Mesenchymal stem cell (in vitro differentiated cells and primary cell): ENCODE measurements around the gene DNMT3L.
"Not testable (repeated sequence)": the region's sequence is repeated elsewhere in the genome, so short reads cannot be mapped to it uniquely, and the experiment has no call there.

Experiments used
- DNase-seq: peaks from one replicate; pipeline ENCODE4 v3.0.0-alpha.2; 2013
- H2AFZ ChIP-seq: one replicate; pipeline ENCODE4 v1.6.1; 2013; ENCODE audit warnings: low read depth, mild to moderate bottlenecking, control low read depth, inconsistent platforms, low read length, moderate library complexity
- H2AK5ac ChIP-seq: 2 replicates; pipeline ENCODE4 v1.6.1; 2013; ENCODE audit warnings: low read length, moderate library complexity, mild to moderate bottlenecking, inconsistent platforms; ENCODE audit not compliant: severe bottlenecking
- H2BK120ac ChIP-seq: one replicate; pipeline ENCODE4 v1.6.1; 2013; ENCODE audit warnings: low read depth, mild to moderate bottlenecking, inconsistent platforms, low read length, moderate library complexity
- H2BK12ac ChIP-seq, 2 experiments: one replicate each; pipeline ENCODE4 v1.6.1; 2013; ENCODE audit warnings: inconsistent platforms in 2 of 2, low read length in 2 of 2, mild to moderate bottlenecking in 2 of 2, moderate library complexity in 2 of 2, control low read depth in 1 of 2
- H2BK15ac ChIP-seq: one replicate; pipeline ENCODE4 v1.6.1; 2013; ENCODE audit warnings: mild to moderate bottlenecking, low read depth, inconsistent platforms; ENCODE audit not compliant: poor library complexity, severe bottlenecking
- H2BK5ac ChIP-seq: 2 replicates; pipeline ENCODE4 v1.6.1; 2013; ENCODE audit warnings: low read depth, mild to moderate bottlenecking, low read length, control low read depth, inconsistent platforms; ENCODE audit not compliant: poor library complexity, severe bottlenecking
- H3K14ac ChIP-seq, 2 experiments: one replicate each; pipeline ENCODE4 v1.6.1; 2013; ENCODE audit warnings: inconsistent platforms in 2 of 2, low read length in 2 of 2, control low read depth in 1 of 2, mild to moderate bottlenecking in 1 of 2, moderate library complexity in 1 of 2
- H3K18ac ChIP-seq, 2 experiments: one replicate each; pipeline ENCODE4 v1.6.1; 2013; ENCODE audit warnings: inconsistent platforms in 2 of 2, low read length in 2 of 2, control low read depth in 1 of 2, low read depth in 1 of 2, mild to moderate bottlenecking in 1 of 2
- H3K23ac ChIP-seq, 2 experiments: one replicate each; pipeline ENCODE4 v1.6.1; 2013; ENCODE audit warnings: inconsistent platforms in 2 of 2, low read length in 2 of 2, mild to moderate bottlenecking in 2 of 2, moderate library complexity in 2 of 2, control low read depth in 1 of 2
- H3K27ac ChIP-seq: 2 replicates; pipeline ENCODE4 v1.5.1; 2013; ENCODE audit warnings: mild to moderate bottlenecking, moderate library complexity, low read length, control low read depth, inconsistent platforms; ENCODE audit not compliant: poor library complexity, severe bottlenecking
- H3K27me3 ChIP-seq, 2 experiments: 2 replicates each; pipeline versions ENCODE4 v1.6.1 to v1.7.0; 2013; ENCODE audit warnings: low read length in 2 of 2, mild to moderate bottlenecking in 2 of 2, moderate library complexity in 2 of 2, control low read depth in 1 of 2, inconsistent platforms in 1 of 2; ENCODE audit not compliant: control insufficient read depth in 1 of 2, insufficient read depth in 1 of 2
- H3K36me3 ChIP-seq, 2 experiments: 2 replicates each; pipeline versions ENCODE4 v1.6.1 to v1.7.0; 2013; ENCODE audit warnings: low read length in 2 of 2, control low read depth in 1 of 2, inconsistent platforms in 1 of 2, low read depth in 1 of 2, mild to moderate bottlenecking in 1 of 2; ENCODE audit not compliant: insufficient read depth in 2 of 2, control insufficient read depth in 1 of 2
- H3K4ac ChIP-seq, 2 experiments: one replicate each; pipeline ENCODE4 v1.6.1; 2013; ENCODE audit warnings: inconsistent platforms in 2 of 2, low read length in 2 of 2, mild to moderate bottlenecking in 2 of 2, moderate library complexity in 2 of 2, control low read depth in 1 of 2, low read depth in 1 of 2
- H3K4me1 ChIP-seq: 2 replicates; pipeline ENCODE4 v1.6.1; 2013; ENCODE audit warnings: low read depth, low read length, control low read depth; ENCODE audit not compliant: control insufficient read depth, insufficient read depth
- H3K4me2 ChIP-seq: 2 replicates; pipeline ENCODE4 v1.6.1; 2013; ENCODE audit warnings: low read length, mild to moderate bottlenecking, inconsistent platforms; ENCODE audit not compliant: poor library complexity, severe bottlenecking
- H3K4me3 ChIP-seq, 2 experiments: 2 replicates each; pipeline versions ENCODE4 v1.5.1 to v1.7.0; 2013; ENCODE audit warnings: low read length in 2 of 2, mild to moderate bottlenecking in 2 of 2, control low read depth in 1 of 2, low read depth in 1 of 2; ENCODE audit not compliant: insufficient read depth in 1 of 2
- H3K79me1 ChIP-seq: replicated peaks from 2 replicates; pipeline ENCODE4 v1.6.1; 2013; ENCODE audit warnings: mild to moderate bottlenecking, control low read depth, low read length, inconsistent platforms; ENCODE audit not compliant: poor library complexity, severe bottlenecking
- H3K9ac ChIP-seq: 2 replicates; pipeline ENCODE4 v1.7.0; 2013; ENCODE audit warnings: mild to moderate bottlenecking, low read length, moderate library complexity
- H3K9me3 ChIP-seq: 2 replicates; pipeline ENCODE4 v1.7.0; 2013; ENCODE audit warnings: mild to moderate bottlenecking, low read length; ENCODE audit not compliant: control insufficient read depth
- H4K8ac ChIP-seq: one replicate; pipeline ENCODE4 v1.6.1; 2013; ENCODE audit warnings: inconsistent platforms, mild to moderate bottlenecking, low read length, moderate library complexity
- H4K91ac ChIP-seq: one replicate; pipeline ENCODE4 v1.6.1; 2013; ENCODE audit warnings: mild to moderate bottlenecking, low read length, inconsistent platforms
- WGBS: methylation state at CpG from one replicate; pipeline ENCODE4 v1.1.7; 2013; ENCODE audit warnings: mixed read lengths; 5-methylcytosine and 5-hydroxymethylcytosine counted together

DNMT3L gene

GRCh38 chr21:44202590-44203299, 59.0 kb downstream of the DNMT3L start:
- H2BK15ac ChIP-seq, H3K18ac ChIP-seq, H2AFZ ChIP-seq, H3K36me3 ChIP-seq, H4K8ac ChIP-seq, H3K4me1 ChIP-seq, H3K9me3 ChIP-seq, H3K9ac ChIP-seq, H3K23ac ChIP-seq, H3K14ac ChIP-seq, H4K91ac ChIP-seq, H3K4me3 ChIP-seq, H3K27me3 ChIP-seq, H2BK12ac ChIP-seq, H3K27ac ChIP-seq, H3K79me1 ChIP-seq, DNase-seq, H2BK5ac ChIP-seq, H2AK5ac ChIP-seq, H3K4ac ChIP-seq, H2BK120ac ChIP-seq, H3K4me2 ChIP-seq: not testable (repeated sequence)
- WGBS: no CpG with 5 or more reads among the region's 30 CpGs

GRCh38 chr21:44199997-44200396, 61.7 kb downstream of the DNMT3L start:
- H3K9me3 ChIP-seq, H4K91ac ChIP-seq, H3K79me1 ChIP-seq, H4K8ac ChIP-seq, H3K4me1 ChIP-seq, H2BK120ac ChIP-seq, H2AFZ ChIP-seq, H3K9ac ChIP-seq, H3K36me3 ChIP-seq, H3K14ac ChIP-seq, H2BK12ac ChIP-seq, H3K27me3 ChIP-seq, H3K27ac ChIP-seq, H2BK15ac ChIP-seq, H2AK5ac ChIP-seq, H3K4me2 ChIP-seq, H3K23ac ChIP-seq, DNase-seq, H2BK5ac ChIP-seq, H3K4me3 ChIP-seq, H3K4ac ChIP-seq: not testable (repeated sequence)
- WGBS: 92% methylated on average over 11 of the region's 11 CpGs
- H3K18ac ChIP-seq: peak overlapping the region in 1 of 2 experiments; percentile 12

GRCh38 chr21:44199448-44199847, 62.2 kb downstream of the DNMT3L start:
- Histone ChIP-seq H4K8ac (no peak overlapping the region), H2AFZ (no peak overlapping the region), H3K36me3 (no peaks in the 10 kb centered on the region), H2BK15ac (no peak overlapping the region), H3K9ac (no peak overlapping the region), H4K91ac (no peak overlapping the region), H3K14ac (no peak overlapping the region), H2BK12ac (peak overlapping the region in 1 of 2 experiments; percentile 59), H3K27me3 (peaks cover 0 to 6% of the 10 kb centered on the region in 2 experiments), H3K27ac (no peak overlapping the region), H3K9me3 (no peaks in the 10 kb centered on the region), H2BK120ac (no peak overlapping the region), H3K4me3 (no peak overlapping the region), H3K23ac (no peak overlapping the region), H2BK5ac (no peak overlapping the region), H3K4me1 (no peaks in the 10 kb centered on the region), H2AK5ac (no peak overlapping the region), H3K18ac (no peak overlapping the region), H3K4ac (no peak overlapping the region), H3K4me2 (no peak overlapping the region), H3K79me1 (no peaks in the 10 kb centered on the region)
- WGBS: 83% methylated on average over 15 of the region's 15 CpGs
- DNase-seq: no peak

GRCh38 chr21:44197156-44197516, 64.6 kb downstream of the DNMT3L start:
- not testable (repeated sequence) for H3K4ac ChIP-seq, H2BK5ac ChIP-seq, H2AFZ ChIP-seq, H3K9ac ChIP-seq, H3K4me2 ChIP-seq, DNase-seq, H2BK15ac ChIP-seq, H2BK120ac ChIP-seq, H3K27ac ChIP-seq, H3K27me3 ChIP-seq, H3K18ac ChIP-seq, H3K4me1 ChIP-seq, H3K14ac ChIP-seq, H3K79me1 ChIP-seq, H4K91ac ChIP-seq, H3K9me3 ChIP-seq, H4K8ac ChIP-seq, H3K4me3 ChIP-seq, H2AK5ac ChIP-seq, H3K36me3 ChIP-seq, H2BK12ac ChIP-seq, H3K23ac ChIP-seq
- no CpG with 5 or more reads among the region's 21 CpGs for WGBS
